ACC112 (cell line): Measurements from ENCODE around the gene CMPK1.

Experiments
- H2AFZ ChIP-seq: fragments of 200-600 bp; sonication (generic); one replicate; pipeline ENCODE4 v1.6.0; 2017; ENCODE audit warnings: antibody characterized with exemption, low read length; ENCODE audit not compliant: unreplicated experiment
- H3K27ac ChIP-seq: fragments of 200-600 bp; sonication (generic); 2 replicates; pipeline ENCODE4 v1.5.1; 2014; ENCODE audit warnings: low read depth, mild to moderate bottlenecking, antibody characterized with exemption, low read length, moderate library complexity
- H3K27me3 ChIP-seq: fragments of 200-600 bp; sonication (generic); 2 replicates; pipeline ENCODE4 v1.6.1; 2014; ENCODE audit warnings: mild to moderate bottlenecking, antibody characterized with exemption, low read length, moderate library complexity, mixed read lengths; ENCODE audit not compliant: insufficient read depth
- H3K36me3 ChIP-seq: fragments of 200-600 bp; sonication (generic); 2 replicates; pipeline ENCODE4 v1.6.1; 2016; ENCODE audit warnings: mild to moderate bottlenecking, antibody characterized with exemption, low read length, moderate library complexity, mixed read lengths; ENCODE audit not compliant: insufficient read depth
- H3K4me1 ChIP-seq: fragments of 200-600 bp; sonication (generic); one replicate; pipeline ENCODE4 v1.6.1; 2016; ENCODE audit warnings: low read length, mixed read lengths; ENCODE audit not compliant: insufficient read depth, unreplicated experiment, control insufficient read depth
- H3K4me3 ChIP-seq: fragments of 200-600 bp; sonication (generic); 2 replicates; pipeline ENCODE4 v1.5.1; 2014; ENCODE audit warnings: mild to moderate bottlenecking, low read depth, low read length
- H3K79me2 ChIP-seq: fragments of 200-600 bp; sonication (generic); one replicate; pipeline ENCODE4 v1.6.0; 2016; ENCODE audit warnings: low read length; ENCODE audit not compliant: control insufficient read depth, unreplicated experiment, insufficient read depth

CMPK1 gene

GRCh38 chr1:47378147-47378546 is 44.6 kb downstream of the CMPK1 start:
- Histone ChIP-seq H2AFZ (no peak overlapping the region), H3K79me2 (no peaks in the 10 kb centered on the region), H3K27me3 (no peaks in the 10 kb centered on the region), H3K4me1 (peaks cover 18% of the 10 kb centered on the region), H3K27ac (no peak overlapping the region), H3K36me3 (peaks cover 25% of the 10 kb centered on the region), H3K4me3 (no peak overlapping the region)

- Histone ChIP-seq H3K4me1 (peaks cover 18% of the 10 kb centered on the region), H3K36me3 (peaks cover 16% of the 10 kb centered on the region), H3K27ac (no peak overlapping the region), H3K27me3 (no peaks in the 10 kb centered on the region), H2AFZ (no peak overlapping the region), H3K79me2 (no peaks in the 10 kb centered on the region), H3K4me3 (no peak overlapping the region)
These were observed 47.1 kb downstream of the CMPK1 start for GRCh38 chr1:47380699-47381098.

GRCh38 chr1:47382399-47382983 is 48.9 kb downstream of the CMPK1 start:
- H3K4me3 ChIP-seq = no peak overlapping the region
- peaks cover 18% of the 10 kb centered on the region for H3K4me1 ChIP-seq
- H3K27ac ChIP-seq = no peak overlapping the region
- no peak overlapping the region for H2AFZ ChIP-seq
- no peaks in the 10 kb centered on the region for H3K79me2 ChIP-seq
- no peaks in the 10 kb centered on the region for H3K27me3 ChIP-seq
- H3K36me3 ChIP-seq = peaks cover 12% of the 10 kb centered on the region

DNA sequence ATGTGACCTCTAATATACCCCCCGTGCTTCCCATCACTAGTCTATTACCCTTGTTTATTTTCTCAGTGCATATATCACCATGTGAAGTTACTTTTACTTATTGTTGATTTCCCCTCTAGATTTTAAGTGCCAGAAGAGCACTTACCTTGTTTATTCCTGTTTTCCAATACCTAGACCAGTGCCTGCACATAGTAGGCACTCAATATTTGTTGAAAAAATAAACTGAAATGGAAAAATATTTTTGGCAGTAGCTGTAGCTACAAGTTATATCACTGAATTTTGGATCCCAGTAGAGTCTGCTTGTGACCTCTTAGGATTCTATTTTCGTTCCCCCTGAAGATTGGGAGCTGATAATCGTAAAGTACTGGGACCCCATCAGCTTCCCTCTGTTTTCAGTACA is 50.5 kb downstream of the CMPK1 start:
- Histone ChIP-seq H3K4me3 (no peak overlapping the region), H3K79me2 (no peaks in the 10 kb centered on the region), H3K4me1 (peaks cover 18% of the 10 kb centered on the region), H3K27ac (no peak overlapping the region), H3K27me3 (no peaks in the 10 kb centered on the region), H2AFZ (no peak overlapping the region), H3K36me3 (peaks cover 12% of the 10 kb centered on the region)

GRCh38 chr1:47385020-47385419 is 51.4 kb downstream of the CMPK1 start:
- Histone ChIP-seq H2AFZ (no peak overlapping the region), H3K4me1 (peaks cover 9% of the 10 kb centered on the region), H3K36me3 (peaks cover 12% of the 10 kb centered on the region), H3K27ac (no peak overlapping the region), H3K27me3 (no peaks in the 10 kb centered on the region), H3K79me2 (no peaks in the 10 kb centered on the region), H3K4me3 (no peak overlapping the region)

GRCh38 chr1:47386268-47386667 is 52.7 kb downstream of the CMPK1 start:
- Histone ChIP-seq H3K36me3 (peaks cover 7% of the 10 kb centered on the region; the same call in 1 of the 2 replicates), H3K79me2 (no peaks in the 10 kb centered on the region), H3K27ac (no peak overlapping the region), H2AFZ (no peak overlapping the region), H3K4me3 (no peak overlapping the region), H3K4me1 (peaks cover 8% of the 10 kb centered on the region), H3K27me3 (no peaks in the 10 kb centered on the region)

- Histone ChIP-seq H3K27ac (no peak overlapping the region), H2AFZ (no peak overlapping the region), H3K36me3 (0 out of 2 replicates have a peak, but pooled peaks cover 1% of the 10 kb centered on the region), H3K4me3 (no peak overlapping the region), H3K79me2 (no peaks in the 10 kb centered on the region), H3K4me1 (peaks cover 8% of the 10 kb centered on the region), H3K27me3 (no peaks in the 10 kb centered on the region)
These were observed 54.7 kb downstream of the CMPK1 start for GRCh38 chr1:47388030-47388890.

GRCh38 chr1:47388891-47389238 is 55.3 kb downstream of the CMPK1 start:
- H3K27ac ChIP-seq = no peak overlapping the region
- H3K4me1 ChIP-seq = peaks cover 8% of the 10 kb centered on the region
- H3K27me3 ChIP-seq = no peaks in the 10 kb centered on the region
- H2AFZ ChIP-seq = no peak overlapping the region
- no peaks in the 10 kb centered on the region for H3K36me3 ChIP-seq
- H3K4me3 ChIP-seq = no peak overlapping the region
- no peaks in the 10 kb centered on the region for H3K79me2 ChIP-seq

GRCh38 chr1:47389731-47390130 is 56.1 kb downstream of the CMPK1 start:
- no peaks in the 10 kb centered on the region for H3K27me3 ChIP-seq
- H3K4me3 ChIP-seq = no peak overlapping the region
- no peak overlapping the region for H3K27ac ChIP-seq

GRCh38 chr1:47390843-47391242 is 57.3 kb downstream of the CMPK1 start:
- H2AFZ ChIP-seq = no peak overlapping the region
- H3K36me3 ChIP-seq = no peaks in the 10 kb centered on the region
- no peak overlapping the region for H3K27ac ChIP-seq
- H3K4me3 ChIP-seq = no peak overlapping the region
- peaks cover 8% of the 10 kb centered on the region for H3K4me1 ChIP-seq
- no peaks in the 10 kb centered on the region for H3K79me2 ChIP-seq
- no peaks in the 10 kb centered on the region for H3K27me3 ChIP-seq

More at GRCh38 chr1:47389731-47390130, 56.1 kb downstream of the CMPK1 start:
- H3K79me2 ChIP-seq = no peaks in the 10 kb centered on the region
- no peak overlapping the region for H2AFZ ChIP-seq
- no peaks in the 10 kb centered on the region for H3K36me3 ChIP-seq
- peaks cover 8% of the 10 kb centered on the region for H3K4me1 ChIP-seq

DNA sequence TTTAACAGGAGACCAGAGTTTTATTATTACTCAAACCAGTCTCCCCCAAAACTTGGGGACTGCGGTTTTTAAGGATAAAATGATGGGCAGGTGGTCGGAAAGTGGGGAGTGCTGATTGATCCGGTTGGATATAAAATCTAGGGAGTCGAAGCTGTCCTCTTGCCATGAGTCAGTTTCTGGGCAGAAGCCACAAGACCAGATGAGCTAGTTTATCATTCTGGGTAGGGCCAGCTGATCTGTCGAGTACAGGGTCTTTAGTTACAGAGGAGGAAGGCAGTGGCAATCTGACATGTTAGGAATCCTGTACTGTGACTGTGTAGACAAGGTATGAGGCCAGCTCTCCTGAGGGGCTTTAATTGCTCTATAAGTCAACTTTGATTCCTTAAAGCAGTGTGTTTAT is 59.6 kb downstream of the CMPK1 start:
- no peaks in the 10 kb centered on the region for H3K36me3 ChIP-seq
- no peaks in the 10 kb centered on the region for H3K27me3 ChIP-seq
- no peak overlapping the region for H3K4me3 ChIP-seq
- H3K79me2 ChIP-seq = no peaks in the 10 kb centered on the region
- peaks cover 3% of the 10 kb centered on the region for H3K4me1 ChIP-seq
- no peak overlapping the region for H2AFZ ChIP-seq
- no peak overlapping the region for H3K27ac ChIP-seq
